Inferior parietal cortex (tissue), 1 donor: ENCODE measurements around the gene TSSK3.

Experiments
- DNase-seq: peaks from one replicate; pipeline ENCODE4 v3.0.0-alpha.2; 2016; ENCODE audit errors: extremely low spot score

The TSSK3 gene

GRCh38 chr1:32398401-32398800 is 36.1 kb downstream of the TSSK3 start:
- DNase-seq, result no peak

GRCh38 chr1:32399843-32400242 is 37.5 kb downstream of the TSSK3 start:
- no peak for DNase-seq

- peak; percentile 89 for DNase-seq
These were observed 38.7 kb downstream of the TSSK3 start for GRCh38 chr1:32400876-32401631.

- DNase-seq, result no peak
These were observed 42.6 kb downstream of the TSSK3 start for GRCh38 chr1:32404946-32405345.

- no peak for DNase-seq
These were observed 43.5 kb downstream of the TSSK3 start for GRCh38 chr1:32405672-32406467.

GRCh38 chr1:32406629-32407111 is 44.3 kb downstream of the TSSK3 start:
- no peak for DNase-seq

GRCh38 chr1:32411261-32411660 is 48.9 kb downstream of the TSSK3 start:
- no peak for DNase-seq

GRCh38 chr1:32413507-32414185 is 51.3 kb downstream of the TSSK3 start:
- DNase-seq, result peak; percentile 77
